Common myeloid progenitor, CD34-positive (primary cell): Measurements from ENCODE around the gene OR5B2. TPM values are rescaled to one million over a fixed set of nuclear protein-coding genes. Genes with fewer than 3 reads are reported as not detected.

Experiments used
- CTCF ChIA-PET: fragments of 350-600 bp; sonication (Branson Sonifier 250); formaldehyde crosslinking; loops from one replicate; lab custom pipeline; 2021; ENCODE audit warnings: antibody characterized with exemption; lab: Charles Lee
- POLR2A ChIA-PET: fragments of 350-600 bp; sonication (Branson Sonifier 250); formaldehyde crosslinking; loops from one replicate; lab custom pipeline; 2021; ENCODE audit warnings: antibody characterized with exemption; lab: Charles Lee
- DNase-seq, 3 donors: peaks; one replicate each; pipeline versions ENCODE4 v3.0.0 to v3.0.0-alpha.2; 2013
- H3K27ac ChIP-seq, 2 experiments: 1 replicate in 1 of 2; 2 replicates in 1 of 2; pipeline ENCODE4 v1.7.0; 2013; ENCODE audit warnings: inconsistent platforms in 2 of 2, low read length in 2 of 2, mild to moderate bottlenecking in 2 of 2, low read depth in 1 of 2, moderate library complexity in 1 of 2; ENCODE audit not compliant: severe bottlenecking in 2 of 2, insufficient read depth in 1 of 2, poor library complexity in 1 of 2
- H3K27me3 ChIP-seq, 5 experiments: replicated peaks in 2 of 5; 1 replicate in 3 of 5; 2 replicates in 2 of 5; pipeline versions ENCODE4 v1.6.1 to v1.7.0; 2013; ENCODE audit warnings: low read length in 4 of 5, mild to moderate bottlenecking in 2 of 5, moderate library complexity in 2 of 5, inconsistent platforms in 1 of 5; ENCODE audit not compliant: insufficient read depth in 5 of 5, control insufficient read depth in 4 of 5
- H3K36me3 ChIP-seq, 4 experiments: 1 replicate in 2 of 4; 2 replicates in 2 of 4; pipeline versions ENCODE4 v1.6.1 to v1.7.0; 2013; ENCODE audit warnings: low read length in 3 of 4, control low read depth in 1 of 4, mild to moderate bottlenecking in 1 of 4; ENCODE audit not compliant: control insufficient read depth in 4 of 4, insufficient read depth in 4 of 4
- H3K4me1 ChIP-seq, 4 experiments: 1 replicate in 3 of 4; 2 replicates in 1 of 4; pipeline versions ENCODE4 v1.6.1 to v1.7.1; 2013; ENCODE audit warnings: low read length in 3 of 4, mild to moderate bottlenecking in 3 of 4, control low read depth in 1 of 4, inconsistent platforms in 1 of 4, moderate library complexity in 1 of 4; ENCODE audit not compliant: control insufficient read depth in 4 of 4, insufficient read depth in 4 of 4; ENCODE audit errors: control extremely low read depth in 1 of 4
- H3K4me3 ChIP-seq, 7 experiments: 1 replicate in 4 of 7; 2 replicates in 3 of 7; pipeline versions ENCODE4 v1.5.1 to v1.7.0; 2013; ENCODE audit warnings: mild to moderate bottlenecking in 7 of 7, low read length in 6 of 7, moderate library complexity in 6 of 7, inconsistent platforms in 2 of 7, low read depth in 2 of 7, control low read depth in 1 of 7; ENCODE audit not compliant: insufficient read depth in 4 of 7, control insufficient read depth in 1 of 7; ENCODE audit errors: extremely low read depth in 1 of 7
- H3K9me3 ChIP-seq, 5 experiments: 1 replicate in 4 of 5; 2 replicates in 1 of 5; pipeline versions ENCODE4 v1.6.1 to v1.7.1; 2013; ENCODE audit warnings: low read length in 4 of 5, mild to moderate bottlenecking in 2 of 5, inconsistent platforms in 1 of 5, low read depth in 1 of 5, moderate library complexity in 1 of 5; ENCODE audit not compliant: control insufficient read depth in 4 of 5, insufficient read depth in 2 of 5; ENCODE audit errors: control extremely low read depth in 1 of 5
- WGBS: methylation state at CpG from one replicate; pipeline ENCODE4 v1.1.5; 2013; ENCODE audit not compliant: insufficient coverage; 5-methylcytosine and 5-hydroxymethylcytosine counted together
- polyA plus RNA-seq: library from polyadenylated mRNA; unstranded; fragments of 120-200 nt; gene quantifications from one replicate; pipeline ENCODE4 v1.2.1, GENCODE V29; 2013

The OR5B2 gene
- not detected for polyA plus RNA-seq

- Histone ChIP-seq H3K27ac (no peak within 1 kb of the TSS), H3K9me3 (peaks cover 0 to 7% (median 1%) of the 10 kb centered on the region in 5 experiments), H3K4me1 (no peaks in the 10 kb centered on the region), H3K27me3 (peaks cover 0 to 3% (median 0%) of the 10 kb centered on the region in 5 experiments), H3K4me3 (no peak within 1 kb of the TSS), H3K36me3 (no peaks in the 10 kb centered on the region)
- ChIA-PET POLR2A (no interaction called here), CTCF (no interaction called here)
- 95% methylated on average over 3 of the region's 3 CpGs for WGBS
- no peak for DNase-seq
Observed at GRCh38 chr11:58428021-58428420, at the start of gene OR5B2. TSS of gene OR5B2 (minus strand) at chr11:58428121. CDS start at chr11:58423261, 4,860 bp downstream.

GRCh38 chr11:58471892-58472291, 44.0 kb upstream of the OR5B2 start:
- Histone ChIP-seq H3K27me3 (no peaks in the 10 kb centered on the region), H3K27ac (no peak overlapping the region), H3K9me3 (peaks cover 3 to 18% (median 5%) of the 10 kb centered on the region in 5 experiments), H3K4me3 (no peak overlapping the region), H3K36me3 (no peaks in the 10 kb centered on the region), H3K4me1 (no peaks in the 10 kb centered on the region)
- ChIA-PET POLR2A (no interaction called here), CTCF (no interaction called here)
- DNase-seq: peak in 2 of 3 donors; percentile 8 to 13

GRCh38 chr11:58466293-58466692, 38.4 kb upstream of the OR5B2 start:
- H3K36me3 ChIP-seq: no peaks in the 10 kb centered on the region
- ChIA-PET POLR2A (interaction anchor here (0.8 kb wide), 1 partner anchor 13 kb away, joined by 3 read pairs; no protein-coding TSS in a partner anchor), CTCF (no interaction called here)
- no peaks in the 10 kb centered on the region for H3K4me1 ChIP-seq
- no peaks in the 10 kb centered on the region for H3K27me3 ChIP-seq
- WGBS: 100% methylated on average over 1 of the region's 1 CpG
- no peak overlapping the region for H3K27ac ChIP-seq
- H3K4me3 ChIP-seq: no peak overlapping the region
- H3K9me3 ChIP-seq: peaks cover 0 to 9% (median 3%) of the 10 kb centered on the region in 5 experiments
- DNase-seq: no peak

- 69% methylated on average over 2 of the region's 3 CpGs for WGBS
- H3K27me3 ChIP-seq: no peaks in the 10 kb centered on the region
- no peak overlapping the region for H3K4me3 ChIP-seq
- H3K4me1 ChIP-seq: no peaks in the 10 kb centered on the region
- no peak overlapping the region for H3K27ac ChIP-seq
- DNase-seq: no peak
- ChIA-PET CTCF (no interaction called here), POLR2A (no interaction called here)
- H3K9me3 ChIP-seq: peaks cover 0 to 5% (median 1%) of the 10 kb centered on the region in 5 experiments
- H3K36me3 ChIP-seq: no peaks in the 10 kb centered on the region
Observed at GRCh38 chr11:58465690-58466089, 37.8 kb upstream of the OR5B2 start.

- DNase-seq: no peak
- CTCF ChIA-PET: no interaction called here
- POLR2A ChIA-PET: no interaction called here
- 100% methylated on average over 1 of the region's 3 CpGs for WGBS
- H3K9me3 ChIP-seq: peaks cover 0 to 1% (median under 1%) of the 10 kb centered on the region in 5 experiments
- H3K36me3 ChIP-seq: no peaks in the 10 kb centered on the region
- H3K4me1 ChIP-seq: no peaks in the 10 kb centered on the region
- H3K4me3 ChIP-seq: no peak overlapping the region
- H3K27me3 ChIP-seq: no peaks in the 10 kb centered on the region
- H3K27ac ChIP-seq: no peak overlapping the region
Observed at GRCh38 chr11:58451585-58451984, 23.7 kb upstream of the OR5B2 start.

- H3K36me3 ChIP-seq: no peaks in the 10 kb centered on the region
- H3K4me3 ChIP-seq: no peak overlapping the region
- 100% methylated on average over 1 of the region's 6 CpGs for WGBS
- no peak overlapping the region for H3K27ac ChIP-seq
- H3K4me1 ChIP-seq: no peaks in the 10 kb centered on the region
- POLR2A ChIA-PET: no interaction called here
- H3K9me3 ChIP-seq: peaks cover 0 to 18% (median 11%) of the 10 kb centered on the region in 5 experiments
- CTCF ChIA-PET: no interaction called here
- DNase-seq: no peak
- no peaks in the 10 kb centered on the region for H3K27me3 ChIP-seq
Observed at GRCh38 chr11:58446294-58446693, 18.4 kb upstream of the OR5B2 start.

- Histone ChIP-seq H3K36me3 (no peaks in the 10 kb centered on the region), H3K4me1 (no peaks in the 10 kb centered on the region), H3K27me3 (no peaks in the 10 kb centered on the region), H3K4me3 (no peak overlapping the region), H3K27ac (no peak overlapping the region), H3K9me3 (peaks cover 0 to 18% (median 11%) of the 10 kb centered on the region in 5 experiments)
- WGBS: 93% methylated on average over 2 of the region's 2 CpGs
- ChIA-PET POLR2A (no interaction called here), CTCF (no interaction called here)
- no peak for DNase-seq
Observed at GRCh38 chr11:58444300-58444699, 16.4 kb upstream of the OR5B2 start.
